K562 (cell line): ENCODE measurements around the gene LBHD2. TPM values are rescaled to one million over a fixed set of nuclear protein-coding genes. Genes with fewer than 3 reads are reported as not detected.

ENCODE experiments used
- ATAC-seq: fragments of 200-7000 bp; cut with Tn5 transposase; 3 replicates; pipeline ENCODE4 v1.9.1; 2020; ENCODE audit warnings: moderate library complexity
- BruUV-seq: library from RNA; stranded (reverse); fragments of 400-500 nt; replicated peaks from 2 replicates; lab custom pipeline; 2021; lab: Mats Ljungman, UMichigan
- CTCF ChIA-PET: fragments of 300-600 bp; formaldehyde crosslinking; extraction: SDS; loops from one replicate; lab custom pipeline; 2021; ENCODE audit warnings: low intra/inter-chr PET ratio; lab: Yijun Ruan, JAX
- POLR2A ChIA-PET: fragments of 300-600, 350-650 bp; sonication (Branson Sonifier 250); formaldehyde crosslinking; extraction: SDS; loops from one replicate; lab custom pipeline; 2021; ENCODE audit warnings: antibody characterized with exemption, inconsistent platforms; lab: Yijun Ruan, JAX
- DNase-seq, 4 experiments: peaks; one replicate each; pipeline versions ENCODE4 v3.0.0 to v3.0.0-alpha.2; 2011 to 2018; ENCODE audit warnings: low spot score in 3 of 4, mixed read lengths in 3 of 4; ENCODE audit errors: extremely low read depth in 1 of 4
- FAIRE-seq: peaks from 2 replicates; lab custom pipeline; 2011; peaks lifted over from hg19 to GRCh38; lab: Jason Lieb, UNC
- H2AFZ ChIP-seq: 2 replicates; pipeline ENCODE4 v1.6.0; 2011; ENCODE audit warnings: low read depth, low read length, control low read depth, inconsistent platforms
- H3K27ac ChIP-seq: fragments of 200-600 bp; 3 replicates; pipeline ENCODE4 v1.8.0; 2011; ENCODE audit warnings: low read depth, mild to moderate bottlenecking, control low read depth, inconsistent platforms, low read length, moderate library complexity, mixed read lengths; ENCODE audit errors: extremely low read depth
- H3K27me3 ChIP-seq, 2 experiments: fragments of 300-600 bp in 1 of 2; 2 replicates in 1 of 2; 3 replicates in 1 of 2; pipeline versions ENCODE4 v1.6.0 to v1.8.0; 2011; ENCODE audit warnings: inconsistent platforms in 2 of 2, low read length in 2 of 2, mild to moderate bottlenecking in 1 of 2, mixed read lengths in 1 of 2, moderate library complexity in 1 of 2; ENCODE audit not compliant: control insufficient read depth in 2 of 2, insufficient read depth in 2 of 2
- H3K36me3 ChIP-seq: fragments of 300-600 bp; 3 replicates; pipeline ENCODE4 v1.8.0; 2011; ENCODE audit warnings: mild to moderate bottlenecking, low read length, inconsistent platforms; ENCODE audit not compliant: control insufficient read depth, insufficient read depth
- H3K4me1 ChIP-seq, 2 experiments: fragments of 200-600 bp in 1 of 2; replicated peaks in 1 of 2; 2 replicates in 1 of 2; 3 replicates in 1 of 2; pipeline versions ENCODE4 v1.5.1 to v1.8.0; 2011; ENCODE audit warnings: inconsistent platforms in 2 of 2, low read length in 2 of 2, mild to moderate bottlenecking in 1 of 2, mixed read lengths in 1 of 2, moderate library complexity in 1 of 2; ENCODE audit not compliant: control insufficient read depth in 2 of 2, insufficient read depth in 2 of 2
- H3K4me2 ChIP-seq: 2 replicates; pipeline ENCODE4 v1.6.1; 2011; ENCODE audit warnings: low read length, control low read depth, inconsistent platforms, mixed read lengths; ENCODE audit not compliant: insufficient read depth
- H3K4me3 ChIP-seq: fragments of 200-600 bp; sonication (generic), shearing (Covaris generic); 2 replicates; pipeline ENCODE4 v1.5.1; 2016; ENCODE audit warnings: control low read depth, inconsistent platforms
- H3K79me2 ChIP-seq: fragments of 200-600 bp; 3 replicates; pipeline ENCODE4 v1.8.0; 2011; ENCODE audit warnings: low read length, inconsistent platforms; ENCODE audit not compliant: control insufficient read depth, insufficient read depth
- H3K9ac ChIP-seq, 2 experiments: 2 replicates each; pipeline versions ENCODE4 v1.6.0 to v1.6.1; 2011; ENCODE audit warnings: low read depth in 2 of 2, low read length in 2 of 2, control low read depth in 1 of 2, inconsistent platforms in 1 of 2, mild to moderate bottlenecking in 1 of 2, mixed read lengths in 1 of 2; ENCODE audit not compliant: insufficient read depth in 1 of 2
- H3K9me1 ChIP-seq: one replicate; pipeline ENCODE4 v1.6.0; 2011; ENCODE audit warnings: inconsistent platforms, mild to moderate bottlenecking, low read length, moderate library complexity; ENCODE audit not compliant: control insufficient read depth, insufficient read depth
- H3K9me3 ChIP-seq: replicated peaks from 2 replicates; pipeline ENCODE4 v1.5.1; 2011; ENCODE audit warnings: low read depth, low read length, inconsistent platforms; ENCODE audit not compliant: control insufficient read depth, insufficient read depth
- H4K20me1 ChIP-seq: replicated peaks from 2 replicates; pipeline ENCODE4 v1.6.1; 2011; ENCODE audit warnings: low read length, inconsistent platforms, mixed read lengths; ENCODE audit not compliant: control insufficient read depth, insufficient read depth
- ATF3 ChIP-seq, 2 experiments: fragments of 450-650 bp in 1 of 2; sonication (generic) in 1 of 2; formaldehyde crosslinking in 1 of 2; IDR thresholded peaks in 1 of 2; conservative IDR thresholded peaks in 1 of 2; 2 replicates each; pipeline versions ENCODE4 v1.6.1 to v1.8.1; 2016 to 2023; ENCODE audit warnings: mild to moderate bottlenecking in 2 of 2, moderate library complexity in 2 of 2, inconsistent platforms in 1 of 2, missing genetic modification reagents in 1 of 2
- BCOR ChIP-seq: fragments of 450-650 bp; IDR thresholded peaks from 2 replicates; pipeline ENCODE4 v1.6.1; 2016
- CHCHD3 ChIP-seq: fragments of 250-450 bp; sonication (Bioruptor Pico); IDR thresholded peaks from 2 replicates; pipeline ENCODE4 v2.1.2; 2022; ENCODE audit warnings: mild to moderate bottlenecking
- DPF2 ChIP-seq: fragments of 450-650 bp; IDR thresholded peaks from 2 replicates; pipeline ENCODE4 v1.6.1; 2016
- GATA2 ChIP-seq: sonication (generic); formaldehyde crosslinking; IDR thresholded peaks from 2 replicates; pipeline ENCODE4 v1.4.0; 2020; ENCODE audit warnings: mild to moderate bottlenecking, missing genetic modification reagents
- HDAC6 ChIP-seq: IDR thresholded peaks from 2 replicates; pipeline ENCODE4 v1.6.1; 2012; ENCODE audit warnings: low read depth, mild to moderate bottlenecking, control low read depth, inconsistent platforms, low read length, moderate library complexity
- ILK ChIP-seq: fragments of 450-650 bp; IDR thresholded peaks from 2 replicates; pipeline ENCODE4 v1.6.1; 2016; ENCODE audit warnings: missing genetic modification characterization, low read depth, mild to moderate bottlenecking, missing compliant biosample characterization, moderate library complexity, borderline replicate concordance
- IRF2 ChIP-seq: sonication (generic); formaldehyde crosslinking; IDR thresholded peaks from 2 replicates; pipeline ENCODE4 v1.8.1; 2022; ENCODE audit warnings: mild to moderate bottlenecking, missing genetic modification reagents
- MAFF ChIP-seq: IDR thresholded peaks from 2 replicates; pipeline ENCODE4 v1.6.1; 2012; ENCODE audit warnings: low read length, improper control_type of control experiment
- NCOA1 ChIP-seq: fragments of 450-650 bp; IDR thresholded peaks from 2 replicates; pipeline ENCODE4 v1.6.1; 2016; ENCODE audit warnings: low read depth
- NCOA4 ChIP-seq: fragments of 450-650 bp; IDR thresholded peaks from 2 replicates; pipeline ENCODE4 v1.6.1; 2018; ENCODE audit warnings: mild to moderate bottlenecking; ENCODE audit not compliant: partially characterized antibody
- TARDBP ChIP-seq: fragments of 450-650 bp; IDR thresholded peaks from 2 replicates; pipeline ENCODE4 v1.6.1; 2016
- ZKSCAN8 ChIP-seq: fragments of 200-800 bp; sonication (Bioruptor generic); IDR thresholded peaks from 2 replicates; pipeline ENCODE4 v1.6.1; 2016; ENCODE audit warnings: missing genetic modification characterization, missing compliant biosample characterization
- ZNF609 ChIP-seq: sonication (generic); formaldehyde crosslinking; IDR thresholded peaks from 2 replicates; pipeline ENCODE4 v1.8.1; 2023; ENCODE audit warnings: missing genetic modification reagents, mild to moderate bottlenecking, borderline replicate concordance
- WGBS: fragments of 100-300 bp; shearing (Covaris generic); methylation state at CpG from one replicate; pipeline ENCODE4 v1.1.6; 2016; ENCODE audit warnings: low coverage, mixed read lengths; ENCODE audit not compliant: insufficient coverage; ENCODE audit errors: missing lambda C conversion rate; 5-methylcytosine and 5-hydroxymethylcytosine counted together
- in situ Hi-C: fragments of 300-500 bp; cut with MboI; formaldehyde crosslinking; loops from 4 replicates; pipeline ENCODE4 v1.15.0; 2018; ENCODE audit warnings: inconsistent platforms, mixed read lengths
- intact Hi-C: fragments of 100-400 bp; cut with micrococcal nuclease; formaldehyde crosslinking; loops from 2 replicates; pipeline ENCODE4 v1.14.2; 2022
- polyA plus RNA-seq, 8 experiments: library from polyadenylated mRNA; depleted of rRNA in 4 of 8; stranded (reverse) in 5 of 8; unstranded in 3 of 8; fragments of >200 nt; fragmentation: Nextera tagmentation in 2 of 8; fragmentation: Illumina TruSeq in 1 of 8; extraction: Ambion mirVana in 2 of 8; extraction: Trizol in 1 of 8; gene quantifications; 2 replicates each; pipeline versions ENCODE4 v1.2.1 to v1.2.3, GENCODE V29; 2011 to 2014; ENCODE audit warnings: inconsistent platforms in 1 of 8, missing spikeins in 1 of 8
- total RNA-seq, 7 experiments: library from RNA; depleted of rRNA in 6 of 7; stranded (reverse); fragments of >200 nt in 6 of 7; fragmentation: Illumina TruSeq in 2 of 7; extraction: Trizol in 2 of 7; gene quantifications; 2 replicates each; pipeline versions ENCODE4 v1.2.1 to v1.2.3, GENCODE V29; 2011 to 2021; ENCODE audit warnings: low replicate concordance in 1 of 7
- TF ChIP-seq, protein P1 (sequence below): fragments of 250-450 bp; sonication (Bioruptor Pico); IDR thresholded peaks from 2 replicates; pipeline ENCODE4 v1.8.0; 2021; ENCODE audit warnings: moderate library complexity, mild to moderate bottlenecking, inconsistent platforms

The LBHD2 gene
- total and polyA plus RNA-seq, 9 of the 15 experiments (the other 6 are each of a cell fraction or from before 2014, with no cell fraction given): not detected

DNA sequence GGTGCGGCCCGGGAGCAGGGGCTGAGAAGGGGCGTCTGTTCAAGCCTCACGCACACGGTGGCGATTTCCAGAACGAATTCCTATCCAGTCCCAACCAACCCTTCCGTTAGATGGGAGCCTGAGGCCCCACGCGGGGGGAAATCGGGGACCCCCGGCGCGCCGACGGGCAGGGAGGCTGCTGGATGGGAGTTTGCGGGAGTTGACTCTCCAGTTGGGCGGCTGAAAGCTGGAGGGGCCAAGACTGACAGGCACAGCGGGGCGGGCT, 20.3 kb downstream of the LBHD2 start:
- DNase-seq (no peak), ATAC-seq (no peak), FAIRE-seq (no peak)
- POLR2A ChIA-PET: interaction anchor here (0.5 to 1.8 kb wide), 8 partner anchors 8 to 656 kb away, joined by 3 to 11 read pairs (median 4); partner anchors contain the start of gene EIF5
- WGBS: 10% methylated on average over 2 of the region's 20 CpGs
- H3K79me2 ChIP-seq: peaks cover 11% of the 10 kb centered on the region; the same call in 2 of the 3 replicates
- peaks cover 6% of the 10 kb centered on the region; the same call in 1 of the 3 replicates for H3K36me3 ChIP-seq
- no peaks in the 10 kb centered on the region for H3K9me1 ChIP-seq
- H3K27ac ChIP-seq: no peak overlapping the region
- no peak overlapping the region for H3K4me3 ChIP-seq
- H3K27me3 ChIP-seq: no peaks in the 10 kb centered on the region
- H4K20me1 ChIP-seq: no peaks in the 10 kb centered on the region
- no peak overlapping the region for H2AFZ ChIP-seq
- CTCF ChIA-PET: interaction anchor here (1.1 to 2.9 kb wide), 4 partner anchors 37 to 190 kb away, joined by 3 to 10 read pairs (median 8); no protein-coding TSS in a partner anchor
- H3K9ac ChIP-seq: no peak overlapping the region
- no peak overlapping the region for H3K4me2 ChIP-seq
- no peak for TF ChIP-seq ZNF609
- no peak for TF ChIP-seq ILK (tag)
- no peak for TF ChIP-seq NCOA4
- TF ChIP-seq ZKSCAN8 (CRISPR knock-in tag): no peak
- no peak for TF ChIP-seq DPF2
- no peak for TF ChIP-seq ATF3 (IDR thresholded peaks at IDR 0.05)
- TF ChIP-seq ATF3 (CRISPR knock-in tag; conservative IDR thresholded peaks at IDR 0.05): no peak
- TF ChIP-seq NCOA1: no peak
- no peak for TF ChIP-seq BCOR
- no peak for TF ChIP-seq GATA2 (CRISPR knock-in tag)
- no peak for TF ChIP-seq CHCHD3
- TF ChIP-seq, protein P1, sequence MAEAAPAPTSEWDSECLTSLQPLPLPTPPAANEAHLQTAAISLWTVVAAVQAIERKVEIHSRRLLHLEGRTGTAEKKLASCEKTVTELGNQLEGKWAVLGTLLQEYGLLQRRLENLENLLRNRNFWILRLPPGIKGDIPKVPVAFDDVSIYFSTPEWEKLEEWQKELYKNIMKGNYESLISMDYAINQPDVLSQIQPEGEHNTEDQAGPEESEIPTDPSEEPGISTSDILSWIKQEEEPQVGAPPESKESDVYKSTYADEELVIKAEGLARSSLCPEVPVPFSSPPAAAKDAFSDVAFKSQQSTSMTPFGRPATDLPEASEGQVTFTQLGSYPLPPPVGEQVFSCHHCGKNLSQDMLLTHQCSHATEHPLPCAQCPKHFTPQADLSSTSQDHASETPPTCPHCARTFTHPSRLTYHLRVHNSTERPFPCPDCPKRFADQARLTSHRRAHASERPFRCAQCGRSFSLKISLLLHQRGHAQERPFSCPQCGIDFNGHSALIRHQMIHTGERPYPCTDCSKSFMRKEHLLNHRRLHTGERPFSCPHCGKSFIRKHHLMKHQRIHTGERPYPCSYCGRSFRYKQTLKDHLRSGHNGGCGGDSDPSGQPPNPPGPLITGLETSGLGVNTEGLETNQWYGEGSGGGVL (CRISPR knock-in tag): no peak
- no peak for TF ChIP-seq HDAC6
- TF ChIP-seq TARDBP: no peak
- no peak for TF ChIP-seq MAFF
- TF ChIP-seq IRF2 (CRISPR knock-in tag): no peak
- intact Hi-C loops: loop anchor here (2.0 kb wide), 2 partner anchors 36 to 188 kb away; no protein-coding TSS in a partner anchor
- H3K4me1 ChIP-seq: peaks cover 34 to 89% of the 10 kb centered on the region in 2 experiments
- in situ Hi-C loops: loop anchor here (10.0 kb wide), 1 partner anchor 190 kb away; no protein-coding TSS in a partner anchor
- BruUV-seq: no TSS peak
- no peaks in the 10 kb centered on the region for H3K9me3 ChIP-seq
